ENCODE data around the gene ATP10B.

ATP10B gene

DNA sequence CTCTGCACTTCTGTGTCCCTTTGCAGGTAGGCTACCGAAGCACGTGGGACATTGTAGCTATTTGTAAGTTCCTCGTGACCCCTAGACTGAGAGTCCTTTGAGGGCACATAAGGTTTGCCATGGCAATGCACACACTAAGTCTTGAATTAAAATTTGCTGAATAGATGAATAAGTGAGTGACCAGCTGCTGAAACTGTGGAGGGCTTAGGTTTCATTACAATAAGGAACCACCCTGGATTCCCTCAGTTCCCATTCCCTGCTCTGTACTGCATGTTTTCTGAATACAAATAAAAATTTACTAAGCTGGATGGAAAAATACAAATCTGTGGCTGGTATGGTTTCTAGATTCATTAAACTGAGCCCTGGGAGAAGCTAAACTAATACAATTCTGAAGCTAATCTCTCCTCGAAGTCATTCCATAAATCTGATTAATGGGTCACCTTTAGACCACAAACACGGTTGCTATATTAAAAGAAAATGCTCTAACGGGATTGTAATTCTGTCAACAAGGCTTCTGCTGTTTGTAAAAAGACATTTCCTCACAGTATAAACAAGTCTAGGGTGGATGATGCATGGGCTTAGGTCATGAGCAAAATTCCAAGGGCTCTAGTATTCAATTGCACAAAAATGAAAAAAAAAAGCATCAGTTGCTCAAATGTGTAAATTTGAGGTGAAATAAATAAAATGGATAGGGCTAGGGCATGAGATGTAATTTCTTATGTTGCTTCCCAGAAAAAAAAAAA is 172.3 kb downstream of the ATP10B start:
- no peak for DNase-seq

DNA sequence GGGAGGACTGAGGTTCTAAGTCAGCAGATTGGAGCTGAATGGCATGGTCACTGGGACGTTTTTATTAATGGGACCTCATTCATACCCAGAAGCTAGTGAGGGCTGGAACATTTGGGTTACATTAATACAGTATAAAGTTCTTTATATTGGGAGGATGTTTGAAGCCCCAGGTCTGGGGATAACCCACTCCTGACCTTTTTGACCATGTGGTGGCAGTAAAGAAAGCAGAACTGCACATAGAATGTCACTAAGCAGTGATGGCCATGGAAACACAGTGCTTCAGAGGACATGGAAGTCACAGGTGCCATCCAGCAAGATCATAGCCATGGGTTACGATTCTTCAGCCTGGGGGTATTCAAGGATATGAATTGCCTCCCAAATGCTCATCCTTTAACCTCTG is 176.0 kb downstream of the ATP10B start:
- DNase-seq: no peak

DNA sequence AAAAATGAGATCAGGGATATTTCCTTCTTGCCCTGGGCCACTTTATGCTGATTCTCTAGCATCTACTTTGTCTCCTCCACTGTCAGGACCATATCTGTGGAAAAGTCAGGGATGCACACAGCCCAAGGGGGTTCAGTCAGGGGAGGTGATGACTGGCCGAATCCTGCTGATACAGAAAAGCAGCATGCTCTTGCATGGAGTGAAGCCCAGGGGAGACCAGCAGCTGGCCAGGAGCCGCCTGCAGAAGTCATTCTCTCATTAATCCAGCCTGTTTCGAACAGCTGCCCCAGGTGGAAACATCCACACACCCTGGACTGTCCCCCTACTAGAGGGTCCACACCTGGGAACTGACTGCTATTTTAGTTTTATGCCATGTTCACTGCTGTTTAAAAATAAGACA is 177.1 kb downstream of the ATP10B start:
- no peak for DNase-seq

DNA sequence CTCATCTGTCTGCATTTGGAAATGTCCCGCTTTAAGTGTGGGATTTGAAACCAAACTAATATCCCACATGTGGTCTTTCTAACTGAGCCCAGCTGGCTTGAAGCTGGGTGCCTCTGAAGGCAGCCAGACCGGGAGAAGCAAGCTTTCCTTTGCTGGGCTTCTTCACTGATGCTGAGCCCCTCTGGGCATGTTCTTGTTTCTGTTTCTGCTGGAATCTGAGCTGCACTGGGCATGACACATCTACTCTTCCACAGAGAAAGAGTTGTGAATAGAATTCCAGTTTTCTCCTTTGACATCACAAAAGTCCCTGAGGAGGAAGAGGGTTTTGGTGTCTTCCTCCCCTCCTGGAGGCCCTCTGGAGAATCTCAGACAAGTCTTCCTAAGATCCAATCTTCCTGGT is 179.5 kb downstream of the ATP10B start:
- DNase-seq: no peak

DNA sequence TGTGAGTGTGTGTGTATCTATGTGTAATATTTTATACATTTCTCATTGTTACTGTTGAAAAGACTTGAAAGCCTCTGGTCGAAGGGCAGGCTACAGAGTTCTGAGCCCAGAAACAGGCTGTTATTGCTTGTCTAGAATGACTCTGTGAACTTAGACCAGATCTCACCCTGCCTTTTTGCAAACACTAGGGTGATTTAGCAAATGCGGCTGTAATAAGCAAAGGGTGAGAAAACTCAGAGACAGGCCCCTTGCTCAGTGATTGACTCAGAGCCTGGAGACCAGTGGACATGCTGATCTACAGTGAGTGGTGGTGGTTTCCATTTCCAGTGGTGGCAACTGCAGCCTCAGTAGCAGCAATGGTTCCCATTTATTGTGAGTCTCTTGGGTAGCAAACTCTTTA is 183.7 kb downstream of the ATP10B start:
- DNase-seq: no peak

DNA sequence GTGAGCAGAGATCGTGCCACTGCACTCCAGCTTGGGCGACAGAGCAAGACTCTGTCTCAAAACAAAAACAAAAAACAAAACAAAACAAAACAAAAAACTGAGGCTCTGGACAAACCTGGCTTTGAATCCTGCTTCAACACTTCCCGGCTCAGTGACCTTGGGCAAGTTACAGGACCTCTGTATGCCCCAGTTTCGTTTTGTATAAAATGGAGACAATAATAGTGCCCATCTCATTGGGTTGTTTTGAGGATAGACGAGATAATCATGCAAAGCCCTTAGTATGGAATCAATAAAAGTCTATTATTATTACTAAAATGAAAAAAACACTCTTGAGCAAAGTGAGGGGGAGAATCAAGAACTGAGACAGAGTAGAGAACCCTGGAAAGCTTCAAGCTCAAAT is 184.9 kb downstream of the ATP10B start:
- no peak for DNase-seq

DNA sequence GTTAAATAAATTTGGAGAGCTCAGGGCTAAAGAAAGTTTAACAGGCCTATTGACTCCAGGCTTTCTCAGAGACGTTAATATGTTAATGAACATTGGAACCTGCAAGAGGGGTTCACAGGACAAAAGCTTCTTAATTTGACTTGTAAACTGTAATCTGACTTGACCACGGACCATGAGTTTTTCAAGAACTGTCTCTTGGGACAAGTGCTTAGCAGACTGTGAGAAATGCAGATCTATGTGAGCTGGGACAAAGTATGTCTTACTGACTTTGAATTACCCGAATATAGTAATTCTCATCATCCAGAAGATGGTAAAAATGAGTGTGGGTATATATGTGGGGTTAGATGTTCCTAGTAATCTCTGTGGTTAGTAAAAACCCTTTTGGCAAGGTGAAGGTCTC is 186.6 kb downstream of the ATP10B start:
- no peak for DNase-seq

DNA sequence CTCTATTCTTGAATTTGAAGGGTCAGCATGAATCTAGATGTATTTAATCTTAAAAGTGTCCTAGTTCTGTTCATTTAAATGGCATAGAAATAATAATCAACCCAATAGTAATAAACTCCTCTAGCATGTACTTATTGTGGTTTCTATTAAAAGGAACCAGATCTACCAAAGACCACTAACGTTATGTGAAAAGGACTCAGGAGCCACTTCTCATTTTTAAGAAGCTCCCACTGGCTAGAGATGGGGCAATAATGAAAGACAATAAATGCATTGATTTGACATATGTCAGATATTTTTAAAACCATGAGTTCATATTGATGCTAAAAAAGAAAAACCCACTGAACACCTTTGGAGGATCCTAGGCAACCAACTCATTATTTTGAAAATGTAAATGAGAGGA is 191.9 kb downstream of the ATP10B start:
- no peak for DNase-seq

DNA sequence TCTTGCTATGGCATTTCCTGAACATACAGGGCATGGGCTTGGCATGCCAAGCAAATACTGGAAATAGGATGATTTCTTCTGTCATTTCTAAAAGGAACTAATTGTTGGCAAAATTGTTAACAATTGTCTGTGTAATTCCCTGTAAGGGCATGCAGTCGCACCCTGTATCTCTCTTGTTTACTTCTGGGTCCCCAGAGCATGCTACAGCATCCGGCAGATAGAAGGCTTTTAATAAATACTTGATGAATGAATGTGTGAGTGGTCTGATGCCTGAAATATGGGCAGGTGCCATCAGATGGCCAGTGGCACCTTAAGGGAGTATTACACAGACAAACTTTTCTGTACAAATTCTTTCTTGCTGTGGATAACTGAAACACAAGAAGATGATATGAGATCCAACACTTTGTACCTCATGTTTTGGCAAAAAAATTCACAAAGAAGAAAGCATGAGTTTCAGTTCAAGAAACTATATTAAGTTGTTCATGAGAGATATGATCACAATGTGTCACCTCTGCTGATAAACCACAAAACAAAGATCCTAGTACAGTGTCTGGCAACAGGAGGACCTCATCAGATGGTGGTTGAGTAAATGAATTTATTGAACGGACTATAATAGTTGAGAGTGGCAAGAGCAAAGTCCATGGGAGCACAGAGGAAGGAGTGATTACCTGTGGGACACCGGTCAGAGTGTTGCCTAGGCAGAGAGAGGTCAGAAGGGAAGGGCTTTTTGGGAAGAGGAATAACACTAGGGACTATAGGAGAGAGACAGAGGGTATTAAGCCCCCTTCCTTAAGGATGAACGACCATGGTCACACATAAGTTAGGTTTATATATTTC is 194.2 kb downstream of the ATP10B start:
- no peak for DNase-seq

DNA sequence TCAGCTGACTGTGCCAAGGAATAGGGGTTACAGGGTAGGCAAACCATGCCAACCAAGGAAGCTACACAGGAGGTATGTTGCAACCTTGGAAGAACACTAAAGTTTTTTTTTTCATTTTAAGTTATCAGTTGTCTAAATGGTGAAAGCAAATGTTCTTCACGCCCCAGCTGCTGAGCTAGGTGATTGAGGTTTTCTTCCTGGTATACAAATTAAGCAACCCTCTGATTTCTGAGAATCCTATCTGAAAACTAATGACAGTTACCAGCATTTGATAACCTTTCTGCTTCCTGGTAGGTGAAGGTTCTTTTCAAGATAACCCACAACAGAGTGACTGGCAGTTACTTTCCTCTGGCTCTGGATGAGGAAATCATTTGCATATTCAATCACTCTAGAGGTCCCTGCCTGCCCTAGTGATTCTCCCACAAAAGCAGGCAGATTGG is 194.9 kb downstream of the ATP10B start:
- DNase-seq: no peak

DNA sequence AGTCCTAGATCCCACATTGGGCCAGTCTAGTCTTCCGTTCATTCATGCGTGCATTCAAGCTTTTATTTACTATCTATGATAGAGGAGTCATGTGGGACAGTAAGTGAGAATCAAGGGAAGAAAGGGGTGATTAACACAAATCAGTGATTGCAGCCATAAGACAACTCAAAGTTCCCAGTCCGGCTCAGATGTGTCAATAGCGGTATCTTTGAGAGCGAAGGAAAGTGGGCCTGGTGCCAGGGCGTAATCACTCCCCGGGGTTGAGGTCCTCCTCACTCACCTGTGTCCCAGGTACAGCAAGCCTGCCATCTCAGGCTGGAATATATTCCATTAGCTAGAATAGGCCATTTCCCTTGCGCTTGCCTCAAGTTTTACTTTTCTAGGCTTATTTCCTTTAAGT is 196.3 kb downstream of the ATP10B start:
- DNase-seq: no peak

DNA sequence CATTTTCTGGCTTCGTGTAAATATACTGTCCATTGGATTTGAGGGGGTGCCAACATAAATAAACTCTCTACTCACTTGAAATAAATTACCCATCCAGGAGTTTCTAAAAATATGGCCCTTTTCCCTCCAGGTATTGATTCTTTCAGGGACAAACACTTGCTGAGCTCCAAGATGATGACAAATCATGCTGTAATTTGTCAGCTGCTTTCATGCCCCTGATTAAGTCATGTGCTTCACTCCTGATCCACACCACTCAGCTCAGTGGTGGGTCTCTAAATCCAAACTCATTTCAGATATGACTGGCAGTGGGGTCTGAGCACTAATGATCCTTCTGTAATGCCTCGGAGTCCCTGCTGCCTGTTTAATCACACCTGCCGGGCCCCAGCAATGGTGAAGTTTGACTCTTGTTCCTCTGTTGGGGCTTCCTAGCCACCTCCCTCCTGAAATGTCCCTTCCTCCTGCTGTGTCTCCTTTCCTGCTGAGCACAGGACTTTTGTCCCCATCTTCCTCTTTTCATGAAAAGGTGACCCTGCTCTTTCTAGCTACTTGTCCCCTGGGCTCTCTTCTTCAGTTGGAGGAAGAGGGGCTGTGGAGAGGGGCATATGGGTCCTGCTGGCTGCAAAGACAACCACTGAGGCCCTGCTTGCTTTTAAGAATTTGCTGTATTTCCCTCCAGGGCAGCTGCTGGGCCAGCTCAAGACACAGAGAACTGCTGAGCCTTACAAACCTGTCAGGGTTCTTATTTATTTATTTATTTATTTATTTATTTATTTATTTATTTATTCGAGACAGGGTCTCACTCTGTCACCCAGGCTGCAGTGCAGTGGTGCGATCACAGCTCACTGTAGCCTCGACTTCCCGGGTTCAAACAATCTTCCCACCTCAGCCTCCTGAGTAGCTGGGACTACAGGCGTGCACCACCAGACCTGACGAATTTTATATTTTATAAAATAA is 200.0 kb downstream of the ATP10B start:
- DNase-seq: no peak

DNA sequence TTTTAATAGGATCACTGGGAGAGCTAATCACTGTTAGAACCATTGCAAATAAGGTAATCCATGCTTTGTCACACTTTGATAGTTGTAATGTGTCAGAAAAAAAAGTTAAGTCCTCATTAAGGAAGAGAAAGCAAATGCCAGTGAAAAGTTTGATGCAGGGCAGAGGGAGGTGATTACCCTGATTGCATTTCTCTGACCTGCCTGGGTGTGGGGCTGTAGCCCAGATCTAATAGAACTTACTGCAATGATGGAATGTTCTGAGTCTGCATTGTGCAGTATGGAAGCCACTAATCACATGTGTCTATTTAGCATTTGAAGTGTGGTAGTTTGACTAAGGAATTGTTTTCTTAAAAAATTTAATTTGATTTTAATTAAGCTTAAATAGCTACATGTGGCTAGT is 202.7 kb downstream of the ATP10B start:
- DNase-seq: no peak

DNA sequence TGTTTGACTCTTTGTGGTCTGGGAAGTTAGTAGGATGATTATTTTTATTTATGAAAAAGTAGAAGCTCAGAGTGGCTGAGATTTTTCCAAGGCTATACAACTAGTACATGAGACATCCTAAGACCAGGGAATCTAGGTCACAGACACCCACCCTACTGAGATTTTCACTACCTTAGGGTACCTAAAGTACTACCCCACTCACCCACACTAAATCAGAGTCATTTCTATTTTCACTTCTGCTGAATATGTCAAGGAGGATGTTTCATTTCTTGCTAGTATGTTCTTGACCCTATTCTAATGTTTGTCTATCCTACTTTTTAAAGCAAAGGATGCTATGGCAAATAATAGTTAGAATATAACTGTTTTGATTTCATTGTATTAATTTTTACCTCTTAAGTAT is 206.0 kb downstream of the ATP10B start:
- no peak for DNase-seq

DNA sequence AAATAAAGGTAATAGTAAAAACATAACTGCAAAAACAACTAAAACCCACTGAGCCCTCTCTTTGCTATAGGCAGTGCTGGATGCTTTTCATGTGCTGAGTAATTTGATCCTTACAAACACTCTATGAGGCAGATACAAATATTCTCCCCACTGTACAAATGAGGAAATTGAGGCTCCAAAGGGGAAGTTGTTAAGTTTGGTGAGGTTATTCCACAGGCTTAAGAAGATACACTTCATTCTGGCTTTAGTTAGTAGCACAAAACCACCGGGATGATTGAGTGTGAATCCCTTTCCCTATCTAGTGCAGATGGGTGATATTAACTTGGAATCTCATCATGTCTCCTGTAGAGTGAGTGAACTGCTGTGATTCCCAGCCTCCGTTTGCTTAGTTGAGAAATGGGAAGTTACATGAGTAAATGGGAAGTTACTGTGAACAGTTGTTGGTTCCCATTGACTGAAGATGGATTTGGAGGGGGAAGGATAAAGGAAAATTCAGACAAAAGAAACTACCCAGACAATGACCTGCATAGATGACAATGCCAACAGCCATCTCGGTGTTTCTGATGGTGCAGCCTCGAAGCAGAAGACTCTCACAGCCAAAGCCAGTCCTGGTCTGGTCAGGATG is 208.3 kb downstream of the ATP10B start:
- no peak for DNase-seq

DNA sequence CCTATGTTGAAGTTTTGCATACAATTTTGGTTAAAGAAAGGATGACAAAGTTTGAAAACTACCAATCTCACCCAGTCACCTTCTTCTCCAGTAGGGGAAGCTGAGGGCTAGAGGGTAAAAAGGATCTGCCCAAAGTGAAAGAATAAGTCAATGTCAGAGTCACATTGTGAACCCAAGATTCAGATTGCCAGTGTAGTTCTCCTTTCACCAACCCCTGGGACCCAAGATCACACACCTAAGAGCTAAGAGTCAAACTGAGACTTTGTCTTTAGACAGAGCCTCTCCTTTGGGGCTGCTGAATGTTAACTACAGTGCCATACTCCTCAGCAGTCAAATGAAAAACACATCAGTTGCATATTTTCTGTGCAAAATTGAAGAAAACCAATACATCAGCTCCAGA is 210.6 kb downstream of the ATP10B start:
- DNase-seq: no peak

DNA sequence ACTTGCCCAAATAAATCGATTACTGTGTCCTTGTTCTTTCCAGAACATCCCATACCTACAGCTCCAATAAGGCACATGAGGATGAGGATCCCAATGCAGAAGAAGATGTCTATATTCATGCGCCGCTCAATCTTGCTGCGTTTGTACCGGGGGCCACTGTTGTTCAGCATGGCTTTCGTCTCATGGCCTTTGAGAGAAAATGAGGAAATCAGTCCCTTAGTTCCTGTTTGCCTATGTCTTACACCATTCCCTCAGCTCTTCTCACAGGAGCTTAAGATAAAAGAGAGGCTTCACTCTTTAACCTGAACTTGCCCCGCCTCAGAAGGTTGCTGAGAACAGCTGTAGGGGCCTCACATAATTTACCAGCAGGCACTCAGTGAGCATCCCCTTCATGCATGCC is 211.6 kb downstream of the ATP10B start:
- no peak for DNase-seq

DNA sequence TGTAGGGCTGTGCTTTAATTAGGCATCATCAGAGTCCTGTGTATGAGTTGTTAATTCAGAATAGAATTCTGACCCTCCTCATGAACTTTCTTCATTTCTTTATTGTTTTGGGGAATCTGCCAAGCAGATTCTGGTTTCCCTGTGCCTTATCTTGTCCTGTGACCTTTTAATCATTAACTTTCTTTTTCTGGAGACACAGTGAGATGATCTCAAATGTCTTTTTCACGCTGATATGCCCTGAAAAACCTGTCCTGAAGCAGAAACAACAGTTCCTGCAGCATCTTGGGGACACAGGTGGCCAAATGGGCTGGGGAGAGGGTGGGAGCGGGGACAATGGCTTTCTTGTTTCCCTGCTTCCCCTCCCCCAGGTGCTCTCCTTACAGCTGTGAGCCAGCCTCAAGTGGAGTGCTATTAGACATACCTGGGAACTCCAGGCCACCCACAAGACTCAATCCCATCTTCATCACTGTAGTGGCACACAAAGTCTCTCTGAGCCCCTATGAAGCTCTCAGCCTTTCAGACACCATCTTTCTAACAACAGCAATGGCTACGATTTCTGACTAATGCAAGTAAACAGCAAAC is 213.8 kb downstream of the ATP10B start:
- no peak for DNase-seq

DNA sequence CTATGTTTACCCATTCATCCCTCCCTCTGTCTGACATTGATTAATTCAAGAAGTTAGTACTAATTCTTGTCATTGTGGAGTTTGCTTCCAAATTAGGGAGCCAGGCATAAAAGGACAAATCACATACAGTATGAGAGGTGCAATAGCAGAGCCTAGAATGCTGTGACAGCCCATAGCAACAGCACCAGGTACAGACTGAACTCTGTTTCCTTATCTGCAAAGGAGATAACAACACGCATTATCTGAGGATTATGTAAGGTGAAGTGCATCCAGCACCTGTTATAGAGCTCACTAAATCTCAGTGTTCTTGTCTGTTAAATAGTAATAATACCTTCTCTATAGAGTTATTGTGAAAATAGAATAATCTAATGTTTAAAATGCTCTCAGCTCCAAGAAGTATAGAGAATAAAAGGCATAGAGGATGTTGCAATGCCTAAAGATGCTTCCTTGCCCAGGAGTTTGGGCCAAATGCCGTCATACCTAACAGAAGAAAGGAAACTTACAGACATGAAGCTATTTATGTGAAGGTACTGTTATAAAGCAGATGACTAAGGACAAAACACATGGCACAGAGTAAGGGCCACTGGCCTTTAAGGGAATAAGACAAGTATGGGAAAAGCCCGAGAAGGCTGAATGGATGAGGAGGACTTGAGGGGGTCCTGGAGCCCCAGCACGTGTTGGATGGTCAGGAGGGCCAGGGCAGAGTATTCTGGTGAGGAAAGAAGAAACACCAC is 214.5 kb downstream of the ATP10B start:
- no peak for DNase-seq

DNA sequence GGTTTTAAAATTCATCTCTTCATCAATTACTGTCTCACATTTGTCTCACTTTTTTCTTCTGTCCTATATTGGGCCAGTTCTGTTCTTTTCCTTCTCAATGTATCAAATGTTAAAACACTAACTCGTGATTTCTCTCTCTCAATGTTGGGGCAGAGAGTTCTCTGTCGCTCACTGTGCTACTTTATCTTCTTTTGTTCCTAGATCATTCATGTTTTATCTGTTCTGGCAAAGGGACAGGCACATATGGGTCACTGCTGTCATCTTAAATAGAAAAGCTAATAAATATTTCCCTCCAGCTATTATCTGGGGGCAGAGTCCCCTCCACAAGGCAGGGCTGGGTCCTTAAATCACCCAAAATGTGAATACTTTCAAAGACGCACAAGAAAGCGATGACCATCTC is 216.3 kb downstream of the ATP10B start:
- DNase-seq: no peak

DNA sequence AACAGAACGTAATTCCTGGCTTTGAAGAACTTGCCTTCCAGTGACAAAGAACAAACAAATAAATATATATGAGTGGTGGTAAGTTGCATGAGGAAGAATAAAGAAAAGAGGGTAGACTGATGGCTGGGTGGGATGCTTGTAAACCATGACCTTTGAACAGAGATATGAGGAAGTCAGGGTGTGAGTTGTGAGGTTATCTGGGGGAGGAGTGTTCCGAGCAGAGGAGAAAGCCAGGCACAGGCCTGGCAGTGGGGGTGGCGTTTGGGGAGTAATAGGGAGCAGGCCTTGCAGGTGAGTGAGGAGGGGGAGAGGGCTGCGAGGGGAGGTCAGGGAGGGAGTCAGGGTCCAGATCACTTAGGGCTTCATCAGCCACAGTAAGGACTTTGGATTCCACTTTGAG is 217.0 kb downstream of the ATP10B start:
- no peak for DNase-seq

DNA sequence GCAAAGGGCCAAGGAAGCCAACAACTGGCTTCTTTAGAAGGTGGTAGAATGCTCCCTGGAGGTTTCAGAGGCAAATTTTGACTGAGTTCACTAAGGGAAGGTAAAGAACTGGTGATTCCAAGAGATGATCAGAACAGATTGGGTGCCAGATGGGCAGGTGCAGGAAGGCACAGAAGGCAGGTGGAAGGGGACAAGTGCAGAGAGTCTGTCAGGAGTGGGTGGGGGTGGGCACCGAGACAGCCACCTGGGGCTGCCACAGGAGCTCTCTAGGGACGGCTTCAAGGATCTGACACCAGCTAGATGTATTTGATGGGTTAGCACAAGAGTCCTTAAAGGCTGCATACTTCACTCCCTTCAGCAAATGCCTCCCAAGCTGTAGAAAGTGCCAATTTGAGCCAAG is 223.0 kb downstream of the ATP10B start:
- DNase-seq: no peak

All from hippocampal formation (tissue), 2 donors.